ENCODE measurements around the gene INPP4B. TPM values are rescaled to one million over a fixed set of nuclear protein-coding genes. Genes with fewer than 3 reads are reported as not detected.

Gene INPP4B
- total RNA-seq, 1 experiment from 2014 or later, result 0.07 TPM

DNA sequence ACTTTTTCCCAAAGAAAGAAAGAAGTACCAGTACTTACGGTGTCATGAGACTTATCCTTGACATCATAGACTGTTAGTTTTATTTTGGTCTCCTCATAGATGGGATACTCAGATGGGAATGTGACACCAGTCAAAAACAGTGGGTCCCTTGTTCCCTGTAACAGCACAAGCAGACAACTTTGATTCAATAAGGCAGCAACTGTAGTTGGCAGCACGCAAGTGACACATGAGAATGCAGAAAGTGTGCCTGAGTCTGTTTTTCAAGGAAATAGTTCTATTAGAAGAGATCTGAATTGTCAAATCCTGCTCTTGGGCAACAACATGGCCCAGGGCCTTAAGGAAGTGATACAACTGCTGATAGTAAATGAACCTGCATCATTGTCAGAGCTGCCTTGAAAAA lies 443.2 kb downstream of the INPP4B start:
- H2BK12ac ChIP-seq (ENCODE audit: insufficient read length, low read depth, low read length), result no peak overlapping the region
- H2BK15ac ChIP-seq (ENCODE audit: low read depth, low read length), result no peak overlapping the region
- no peak overlapping the region for H4K91ac ChIP-seq (ENCODE audit: insufficient read length, low read depth, low read length)
- no peak overlapping the region for H3K9ac ChIP-seq (ENCODE audit: extremely low read depth, insufficient read length, low read length)
- Mint-ChIP-seq H3K4me1 (peaks cover 45% of the 10 kb centered on the region in 2 experiments), H3K27ac (no peak overlapping the region), H3K4me3 (no peak overlapping the region), H3K9me3 (no peaks in the 10 kb centered on the region), H3K27me3 (ENCODE audit: low read depth) (no peaks in the 10 kb centered on the region), H3K36me3 (ENCODE audit: insufficient read depth in 1 of 3, low read depth in 3 of 3) (no peaks in the 10 kb centered on the region)
- H2BK20ac ChIP-seq (ENCODE audit: low read depth, low read length, poor library complexity, severe bottlenecking), result no peak overlapping the region
- no peak overlapping the region for H3K18ac ChIP-seq (ENCODE audit: insufficient read length, low read depth, low read length)
- TF ChIP-seq, protein P1, sequence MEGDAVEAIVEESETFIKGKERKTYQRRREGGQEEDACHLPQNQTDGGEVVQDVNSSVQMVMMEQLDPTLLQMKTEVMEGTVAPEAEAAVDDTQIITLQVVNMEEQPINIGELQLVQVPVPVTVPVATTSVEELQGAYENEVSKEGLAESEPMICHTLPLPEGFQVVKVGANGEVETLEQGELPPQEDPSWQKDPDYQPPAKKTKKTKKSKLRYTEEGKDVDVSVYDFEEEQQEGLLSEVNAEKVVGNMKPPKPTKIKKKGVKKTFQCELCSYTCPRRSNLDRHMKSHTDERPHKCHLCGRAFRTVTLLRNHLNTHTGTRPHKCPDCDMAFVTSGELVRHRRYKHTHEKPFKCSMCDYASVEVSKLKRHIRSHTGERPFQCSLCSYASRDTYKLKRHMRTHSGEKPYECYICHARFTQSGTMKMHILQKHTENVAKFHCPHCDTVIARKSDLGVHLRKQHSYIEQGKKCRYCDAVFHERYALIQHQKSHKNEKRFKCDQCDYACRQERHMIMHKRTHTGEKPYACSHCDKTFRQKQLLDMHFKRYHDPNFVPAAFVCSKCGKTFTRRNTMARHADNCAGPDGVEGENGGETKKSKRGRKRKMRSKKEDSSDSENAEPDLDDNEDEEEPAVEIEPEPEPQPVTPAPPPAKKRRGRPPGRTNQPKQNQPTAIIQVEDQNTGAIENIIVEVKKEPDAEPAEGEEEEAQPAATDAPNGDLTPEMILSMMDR (conservative IDR thresholded peaks at IDR 0.05), result no peak
- H3K14ac ChIP-seq (ENCODE audit: insufficient read depth, low read length), result no peak overlapping the region
- no peak overlapping the region for H2BK120ac ChIP-seq (ENCODE audit: low read depth, low read length, poor library complexity, severe bottlenecking)
- no peaks in the 10 kb centered on the region for H3K79me2 ChIP-seq (ENCODE audit: insufficient read depth, low read length)
- no peaks in the 10 kb centered on the region for H3K9me3 ChIP-seq (ENCODE audit: control insufficient read depth, low read depth, low read length)
- H3K4me2 ChIP-seq (ENCODE audit: insufficient read depth, insufficient read length, low read length), result no peak overlapping the region
- H3K4ac ChIP-seq (ENCODE audit: low read depth, low read length), result no peak overlapping the region
- no peaks in the 10 kb centered on the region for H4K20me1 ChIP-seq (ENCODE audit: control insufficient read depth, insufficient read depth, insufficient read length)
- no peak for DNase-seq
- H3K27ac ChIP-seq (ENCODE audit: insufficient read length, low read depth, low read length), result no peak overlapping the region
- no peaks in the 10 kb centered on the region for H3K79me1 ChIP-seq (ENCODE audit: insufficient read depth, low read depth, low read length, poor library complexity, severe bottlenecking)
- no peak overlapping the region for H2AFZ ChIP-seq (ENCODE audit: low read length)
- H3K23ac ChIP-seq (ENCODE audit: insufficient read length, low read depth, low read length), result no peak overlapping the region
- no peak overlapping the region for H3K56ac ChIP-seq (ENCODE audit: insufficient read length, low read depth, low read length)
- H3K23me2 ChIP-seq (ENCODE audit: insufficient read length, low read depth, low read length, poor library complexity, severe bottlenecking), result no peaks in the 10 kb centered on the region
- H3T11ph ChIP-seq (ENCODE audit: low read length), result no peak overlapping the region
- no CpG with 5 or more reads among the region's 2 CpGs for WGBS (ENCODE audit: extremely low coverage, insufficient read length, low lambda C conversion rate)
- no peak overlapping the region for H4K8ac ChIP-seq (replicated peaks; ENCODE audit: insufficient read length, low read depth, low read length)
- no peak overlapping the region for H2BK5ac ChIP-seq (ENCODE audit: insufficient read length, low read length)
- H3K4me1 ChIP-seq (ENCODE audit: insufficient read depth, low read length), result peaks cover 5% of the 10 kb centered on the region; the same call in 1 of the 2 replicates
- no peak overlapping the region for H2AK5ac ChIP-seq (ENCODE audit: insufficient read length, low read length)
- H4K5ac ChIP-seq (ENCODE audit: insufficient read length, low read depth, low read length), result no peak overlapping the region
- no peaks in the 10 kb centered on the region for H3K27me3 ChIP-seq (ENCODE audit: insufficient read depth, low read length)

Data from H9 (cell line).